ENCODE measurements around the gene FASN.

Gene FASN

DNA sequence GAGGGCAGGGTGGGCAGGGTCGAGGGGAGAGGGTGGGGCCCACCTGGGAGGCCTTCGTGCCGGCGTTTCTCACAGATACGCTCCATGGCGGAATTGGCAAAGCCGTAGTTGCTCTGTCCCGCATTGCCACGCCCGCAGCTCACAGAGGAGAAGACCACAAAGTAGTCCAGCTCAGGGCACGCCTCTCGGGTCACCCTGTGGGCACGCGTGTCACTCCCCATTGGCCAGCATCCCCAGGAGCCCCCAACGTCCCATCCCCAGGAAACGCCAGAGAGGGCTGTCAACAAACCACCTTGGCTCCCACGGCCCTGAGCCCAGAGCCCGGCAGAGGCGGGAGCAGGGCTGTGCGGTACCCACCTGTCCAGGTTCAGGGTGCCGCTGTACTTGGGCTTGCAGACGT is 16.1 kb downstream of the FASN start:
- TF ChIP-seq, protein P1, sequence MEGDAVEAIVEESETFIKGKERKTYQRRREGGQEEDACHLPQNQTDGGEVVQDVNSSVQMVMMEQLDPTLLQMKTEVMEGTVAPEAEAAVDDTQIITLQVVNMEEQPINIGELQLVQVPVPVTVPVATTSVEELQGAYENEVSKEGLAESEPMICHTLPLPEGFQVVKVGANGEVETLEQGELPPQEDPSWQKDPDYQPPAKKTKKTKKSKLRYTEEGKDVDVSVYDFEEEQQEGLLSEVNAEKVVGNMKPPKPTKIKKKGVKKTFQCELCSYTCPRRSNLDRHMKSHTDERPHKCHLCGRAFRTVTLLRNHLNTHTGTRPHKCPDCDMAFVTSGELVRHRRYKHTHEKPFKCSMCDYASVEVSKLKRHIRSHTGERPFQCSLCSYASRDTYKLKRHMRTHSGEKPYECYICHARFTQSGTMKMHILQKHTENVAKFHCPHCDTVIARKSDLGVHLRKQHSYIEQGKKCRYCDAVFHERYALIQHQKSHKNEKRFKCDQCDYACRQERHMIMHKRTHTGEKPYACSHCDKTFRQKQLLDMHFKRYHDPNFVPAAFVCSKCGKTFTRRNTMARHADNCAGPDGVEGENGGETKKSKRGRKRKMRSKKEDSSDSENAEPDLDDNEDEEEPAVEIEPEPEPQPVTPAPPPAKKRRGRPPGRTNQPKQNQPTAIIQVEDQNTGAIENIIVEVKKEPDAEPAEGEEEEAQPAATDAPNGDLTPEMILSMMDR (conservative IDR thresholded peaks at IDR 0.05; ENCODE audit: low read length): no peak
- no peak for DNase-seq (ENCODE audit: low read depth)

DNA sequence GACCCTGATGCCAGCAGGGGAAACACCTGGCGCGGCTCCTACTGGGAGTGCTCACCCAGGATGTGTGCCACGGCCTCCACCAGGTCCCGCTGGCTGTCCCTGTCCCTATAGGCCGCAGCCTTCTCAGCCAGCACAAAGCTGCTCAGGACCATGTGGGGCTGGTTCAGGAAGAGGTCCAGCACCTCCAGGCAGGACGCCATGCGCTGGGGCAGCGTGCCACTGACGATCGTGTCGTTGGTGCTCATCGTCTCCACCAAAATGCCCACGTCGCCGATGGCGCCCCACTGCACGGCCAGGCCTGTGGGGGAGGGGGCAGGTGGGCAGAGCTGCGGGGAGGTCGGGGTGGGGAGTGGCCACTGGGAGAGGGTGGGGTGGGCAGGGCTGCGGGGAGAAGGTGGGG is 16.5 kb downstream of the FASN start:
- H3K4me3 ChIP-seq (ENCODE audit: low read length): no peak overlapping the region
- TF ChIP-seq, protein P1 (conservative IDR thresholded peaks at IDR 0.05; ENCODE audit: low read length): no peak
- DNase-seq (ENCODE audit: low read depth): no peak

More for the DNA sequence above, 16.1 kb downstream of the FASN start:
- no peak overlapping the region for H3K4me3 ChIP-seq (ENCODE audit: low read length)

DNA sequence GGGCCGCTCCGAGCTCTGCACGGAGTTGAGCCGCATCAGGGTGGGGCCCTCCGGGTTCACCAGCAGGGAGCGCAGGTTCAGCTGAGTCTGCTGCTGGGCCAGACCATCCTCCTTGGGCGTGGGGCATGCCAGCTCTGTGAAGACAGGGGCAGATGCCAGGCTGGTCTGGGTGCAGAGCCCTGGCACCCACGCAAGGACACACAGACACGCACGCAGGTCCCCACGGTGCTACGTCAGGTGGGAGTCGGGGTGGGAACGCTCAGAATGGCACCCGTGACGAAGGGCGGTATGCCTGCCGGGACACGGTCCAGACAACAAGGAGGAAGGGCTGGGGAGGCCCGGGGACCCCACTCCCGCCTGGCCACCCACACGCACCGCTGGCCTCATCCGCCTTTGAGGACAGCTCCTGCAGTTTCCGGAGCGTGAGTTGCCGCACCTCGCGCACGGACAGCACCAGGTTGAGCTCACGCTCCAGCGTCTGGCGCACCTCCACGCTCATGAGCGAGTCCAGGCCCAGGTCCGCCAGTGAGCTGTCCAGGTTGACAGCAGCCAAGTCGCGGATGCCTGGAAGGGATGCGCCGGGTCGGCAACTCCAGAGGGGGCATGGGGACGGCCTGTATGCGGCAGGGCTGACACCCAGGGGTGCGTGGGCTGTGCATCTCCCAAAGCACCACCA is 17.1 kb downstream of the FASN start:
- TF ChIP-seq, protein P1 (conservative IDR thresholded peaks at IDR 0.05; ENCODE audit: low read length): no peak
- DNase-seq (ENCODE audit: low read depth): no peak

DNA sequence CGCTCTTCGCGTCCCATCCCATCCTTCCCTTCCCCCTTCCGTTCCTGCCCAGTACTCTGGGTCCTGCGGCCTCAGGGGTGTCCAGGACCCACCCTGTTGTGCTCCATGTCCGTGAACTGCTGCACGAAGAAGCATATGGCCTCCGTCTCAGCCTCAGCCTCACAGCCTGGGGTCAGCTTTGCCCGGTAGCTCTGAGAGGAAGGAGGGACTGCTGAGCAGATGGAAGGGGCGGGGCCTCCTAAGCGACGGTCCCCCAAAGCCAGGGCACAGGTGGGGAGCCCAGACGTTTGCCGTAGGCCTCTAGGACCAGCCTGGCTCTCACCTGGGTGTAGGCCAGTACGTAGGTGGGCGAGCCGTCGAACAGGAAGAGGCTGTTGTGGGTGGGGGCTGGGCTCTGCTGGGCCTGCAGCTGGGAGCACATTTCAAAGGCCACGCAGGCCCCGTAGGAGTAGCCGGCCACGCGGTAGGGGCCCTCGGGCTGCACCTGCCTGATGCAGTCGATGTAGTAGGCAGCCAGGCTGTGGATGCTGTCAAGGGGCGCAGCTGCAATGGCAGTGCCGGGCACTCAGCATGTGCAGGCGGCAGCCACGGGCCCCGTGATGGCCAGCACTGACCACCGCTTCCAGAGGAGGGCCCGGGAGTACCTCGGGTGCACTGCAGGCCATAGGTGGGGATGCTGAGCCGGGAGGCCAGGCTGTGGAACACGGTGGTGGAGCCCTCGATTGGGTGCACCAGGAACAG is 17.8 kb downstream of the FASN start:
- TF ChIP-seq, protein P1 (conservative IDR thresholded peaks at IDR 0.05; ENCODE audit: low read length): no peak

More for the DNA sequence above, 17.1 kb downstream of the FASN start:
- H3K4me3 ChIP-seq (ENCODE audit: low read length): no peak overlapping the region

DNA sequence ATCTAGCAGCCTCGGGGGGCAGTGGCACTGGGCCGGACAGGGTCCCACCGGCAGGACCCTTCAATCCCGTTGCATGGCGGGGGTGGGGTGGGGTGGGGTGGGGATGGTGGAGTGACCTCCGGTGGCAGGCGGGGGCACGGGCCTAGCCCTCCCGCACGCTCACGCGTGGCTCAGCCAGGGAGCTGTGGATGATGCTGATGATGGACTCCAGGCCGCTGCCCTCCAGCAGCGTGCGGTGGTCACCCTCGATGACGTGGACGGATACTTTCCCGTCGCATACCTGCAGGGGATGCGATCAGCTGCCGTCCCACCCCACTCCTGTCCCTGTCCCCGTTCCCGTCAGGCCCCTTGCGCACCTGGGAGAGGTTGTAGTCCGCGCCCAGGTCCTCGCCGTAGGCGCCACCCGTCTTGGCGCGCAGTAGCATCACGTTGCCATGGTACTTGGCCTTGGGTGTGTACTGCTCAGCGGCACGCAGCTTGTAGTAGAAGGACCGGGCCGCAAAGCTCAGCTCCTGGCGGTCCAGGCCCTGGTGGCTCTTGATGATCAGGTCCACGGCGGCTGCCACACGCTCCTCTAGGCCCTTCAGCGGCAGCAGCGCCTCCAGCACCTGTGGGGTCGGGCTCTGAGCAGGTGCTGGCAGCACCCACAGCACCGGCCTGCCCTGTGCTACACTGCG is 18.9 kb downstream of the FASN start:
- TF ChIP-seq, protein P1 (conservative IDR thresholded peaks at IDR 0.05; ENCODE audit: low read length): no peak
- no peak overlapping the region for H3K4me3 ChIP-seq (ENCODE audit: low read length)
- DNase-seq (ENCODE audit: low read depth): no peak

More for the DNA sequence above, 17.8 kb downstream of the FASN start:
- H3K4me3 ChIP-seq (ENCODE audit: low read length): no peak overlapping the region
- no peak for DNase-seq (ENCODE audit: low read depth)

DNA sequence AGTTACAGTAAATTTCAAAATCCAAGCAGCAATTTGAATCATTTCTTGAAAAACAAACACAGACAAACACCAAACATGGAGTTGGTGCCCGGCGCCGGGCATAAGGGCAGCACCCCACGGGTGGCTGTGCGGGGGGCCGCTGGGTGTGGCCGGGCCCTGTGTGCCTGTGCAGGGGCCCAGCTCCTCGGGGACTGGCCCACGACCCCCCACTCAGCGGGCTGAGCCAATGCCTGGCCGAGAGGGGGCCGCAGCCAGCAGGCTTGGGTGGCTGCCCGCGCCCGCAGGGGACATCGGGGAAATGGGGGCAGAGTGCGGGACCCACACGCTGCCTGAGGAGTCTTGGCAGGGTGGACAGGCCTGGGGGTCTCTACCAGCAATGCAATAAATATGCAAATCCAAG is 19.6 kb downstream of the FASN start:
- TF ChIP-seq, protein P1 (conservative IDR thresholded peaks at IDR 0.05; ENCODE audit: low read length): no peak
- no peak for DNase-seq (ENCODE audit: low read depth)
- H3K4me3 ChIP-seq (ENCODE audit: low read length): no peak overlapping the region
